ENCODE measurements around the gene COL9A3. TPM values are rescaled to one million over a fixed set of nuclear protein-coding genes. Genes with fewer than 3 reads are reported as not detected.

Gene COL9A3
- total RNA-seq, 1 experiment from 2014 or later = not detected

DNA sequence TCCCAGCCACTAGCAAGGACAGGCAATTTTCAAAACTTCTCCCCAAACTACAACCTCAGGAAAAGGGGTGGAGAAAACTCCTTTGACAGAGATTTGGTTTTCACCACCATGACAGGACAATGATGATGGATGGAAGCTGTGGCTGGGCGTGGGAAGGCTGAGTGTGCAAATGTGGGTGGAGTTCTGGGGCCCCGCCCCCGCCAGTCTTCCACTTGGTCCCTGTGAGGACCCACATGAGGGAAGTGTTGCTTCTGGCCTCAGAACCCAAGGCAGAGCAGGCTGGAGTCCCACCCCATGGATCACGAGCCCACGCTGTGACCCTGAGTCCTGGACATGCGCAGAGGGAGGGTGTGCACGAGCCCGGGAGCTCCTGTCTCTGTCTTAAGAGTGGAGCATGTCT is 42.1 kb upstream of the COL9A3 start:
- DNase-seq (ENCODE audit: low read depth in 1 of 2, low spot score in 2 of 2) = no peak
- H3K36me3 ChIP-seq = no peaks in the 10 kb centered on the region
- no peak overlapping the region for H3K27ac ChIP-seq
- H3K9me3 ChIP-seq (replicated peaks) = no peaks in the 10 kb centered on the region
- no peaks in the 10 kb centered on the region for H3K4me1 ChIP-seq (replicated peaks)
- H3K4me3 ChIP-seq = no peak overlapping the region
- peaks cover 49% of the 10 kb centered on the region for H3K27me3 ChIP-seq (replicated peaks)

DNA sequence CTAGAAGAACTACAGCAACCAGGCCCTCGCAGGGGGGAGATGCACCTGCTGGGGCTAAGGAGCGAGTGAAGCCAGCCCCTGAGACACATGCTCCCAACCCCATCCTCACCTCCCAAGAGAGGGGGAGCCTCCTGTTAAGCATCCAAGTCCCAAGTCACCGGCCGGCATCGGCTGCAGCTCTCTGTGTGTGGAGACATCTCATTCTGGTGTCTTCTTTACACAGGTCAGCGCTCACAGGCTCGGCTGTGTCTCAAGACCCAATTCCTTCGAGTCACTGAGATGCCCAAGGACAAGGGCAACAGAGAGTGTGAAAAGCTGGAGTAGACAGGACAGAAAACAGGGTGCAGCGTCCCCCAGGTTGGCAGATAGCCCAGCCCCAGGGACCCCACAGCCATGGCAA is 41.6 kb upstream of the COL9A3 start:
- H3K9me3 ChIP-seq (replicated peaks) = no peaks in the 10 kb centered on the region
- DNase-seq (ENCODE audit: low read depth in 1 of 2, low spot score in 2 of 2) = no peak
- H3K36me3 ChIP-seq = no peaks in the 10 kb centered on the region
- no peak overlapping the region for H3K27ac ChIP-seq
- peaks cover 51% of the 10 kb centered on the region for H3K27me3 ChIP-seq (replicated peaks)
- no peaks in the 10 kb centered on the region for H3K4me1 ChIP-seq (replicated peaks)
- H3K4me3 ChIP-seq = no peak overlapping the region

DNA sequence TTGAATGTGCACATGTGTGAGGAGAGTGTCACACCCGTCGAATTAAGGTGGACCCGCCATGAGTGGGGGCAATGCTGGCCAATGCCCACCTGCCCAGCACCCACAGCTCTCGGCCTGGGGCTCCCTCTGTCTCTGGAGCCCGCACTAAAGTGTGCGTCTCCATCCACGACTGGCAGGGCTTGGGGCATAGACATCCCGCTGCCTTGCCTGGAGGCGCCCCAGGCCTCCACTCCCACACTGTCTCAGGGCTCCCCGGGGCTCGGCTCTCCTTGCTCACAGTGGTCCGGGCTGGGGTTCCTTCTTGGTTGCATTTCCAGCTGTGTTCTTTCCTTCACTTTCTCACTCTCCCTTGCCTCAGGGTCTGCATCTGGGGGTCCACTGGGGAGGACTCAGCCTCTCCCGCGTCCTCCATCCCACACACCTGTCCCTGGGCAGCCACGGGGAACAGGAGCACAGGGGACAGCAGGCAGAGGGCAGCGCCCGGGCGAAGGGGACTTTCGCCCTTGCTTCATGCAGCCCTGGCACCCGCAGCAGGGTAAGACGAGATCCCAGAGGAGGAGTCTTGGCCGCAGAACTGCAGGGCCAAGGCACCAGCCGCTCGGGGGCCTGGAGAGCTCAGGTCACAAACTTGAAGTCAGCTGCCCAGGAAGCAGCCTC is 40.7 kb upstream of the COL9A3 start:
- no peak for DNase-seq (ENCODE audit: low read depth in 1 of 2, low spot score in 2 of 2)
- no peak overlapping the region for H3K27ac ChIP-seq
- H3K9me3 ChIP-seq (replicated peaks) = no peaks in the 10 kb centered on the region
- H3K36me3 ChIP-seq = no peaks in the 10 kb centered on the region
- H3K27me3 ChIP-seq (replicated peaks) = peaks cover 47% of the 10 kb centered on the region
- H3K4me1 ChIP-seq (replicated peaks) = no peaks in the 10 kb centered on the region
- no peak overlapping the region for H3K4me3 ChIP-seq

DNA sequence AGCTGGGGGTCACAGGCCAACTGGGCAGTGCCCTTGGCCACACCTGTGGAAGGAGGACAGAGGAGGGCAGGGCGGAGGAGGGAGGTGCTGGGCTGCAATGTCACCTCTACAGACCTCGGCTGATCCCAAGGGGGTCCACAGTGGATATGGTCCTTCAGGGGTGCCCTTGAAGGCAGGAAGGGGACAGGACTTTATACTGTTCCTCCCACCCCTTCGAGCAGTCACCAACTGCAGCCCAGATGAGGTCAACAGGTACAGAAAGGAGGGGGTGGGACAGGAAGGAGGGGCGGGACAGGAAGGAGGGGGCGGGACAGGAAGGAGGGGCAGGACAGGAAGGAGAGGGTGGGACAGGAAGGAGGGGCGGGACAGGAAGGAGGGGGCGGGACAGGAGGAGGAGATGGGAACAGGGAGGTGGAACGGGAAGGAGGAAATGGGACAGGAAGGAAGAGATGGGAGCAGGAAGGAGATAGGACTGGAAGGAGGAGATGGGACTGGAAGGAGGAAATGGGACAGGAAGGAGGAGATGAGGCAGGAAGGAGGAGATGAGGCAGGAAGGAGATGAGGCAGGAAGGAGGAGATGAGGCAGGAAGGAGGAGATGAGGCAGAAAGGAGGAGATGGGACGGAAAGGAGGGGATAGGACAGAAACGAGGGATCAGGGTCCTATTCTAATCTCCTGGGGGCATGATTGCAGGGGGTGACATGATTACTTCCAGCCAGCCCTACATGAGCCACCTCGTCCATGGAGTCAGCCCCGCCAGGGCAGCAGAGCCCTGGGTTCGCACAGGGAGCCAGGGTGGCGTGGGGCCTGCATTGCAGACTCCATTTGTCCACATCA is 39.9 kb upstream of the COL9A3 start:
- DNase-seq (ENCODE audit: low read depth in 1 of 2, low spot score in 2 of 2) = no peak
- Histone ChIP-seq H3K9me3 (replicated peaks) (no peaks in the 10 kb centered on the region), H3K36me3 (no peaks in the 10 kb centered on the region), H3K4me1 (replicated peaks) (no peaks in the 10 kb centered on the region), H3K27me3 (replicated peaks) (peaks cover 48% of the 10 kb centered on the region), H3K4me3 (no peak overlapping the region), H3K27ac (no peak overlapping the region)

GRCh38 chr20:62777528-62777830 is 39.4 kb upstream of the COL9A3 start:
- peaks cover 46% of the 10 kb centered on the region for H3K27me3 ChIP-seq (replicated peaks)
- H3K4me1 ChIP-seq (replicated peaks) = no peaks in the 10 kb centered on the region
- H3K9me3 ChIP-seq (replicated peaks) = no peaks in the 10 kb centered on the region
- H3K36me3 ChIP-seq = no peaks in the 10 kb centered on the region
- no peak overlapping the region for H3K27ac ChIP-seq
- no peak overlapping the region for H3K4me3 ChIP-seq
- no peak for DNase-seq (ENCODE audit: low read depth in 1 of 2, low spot score in 2 of 2)

DNA sequence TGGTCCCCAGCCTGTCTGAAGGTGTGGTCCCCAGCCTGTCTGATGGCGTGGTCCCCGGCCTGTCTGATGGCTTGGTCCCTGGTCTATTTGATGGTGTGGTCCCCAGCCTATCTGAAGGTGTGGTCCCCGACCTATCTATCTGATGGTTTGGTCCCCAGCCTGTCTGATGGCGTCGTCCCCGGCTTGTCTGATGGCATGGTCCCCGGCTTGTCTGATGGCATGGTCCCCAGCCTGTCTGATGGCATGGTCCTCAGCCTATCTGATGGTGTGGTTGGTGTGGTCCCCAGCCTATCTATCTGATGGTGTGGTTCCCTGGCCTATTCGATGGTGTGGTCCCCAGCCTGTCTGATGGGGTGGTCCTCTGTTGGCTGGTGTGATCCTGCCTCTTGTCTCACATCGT is 38.8 kb upstream of the COL9A3 start:
- peaks cover 46% of the 10 kb centered on the region for H3K27me3 ChIP-seq (replicated peaks)
- no peaks in the 10 kb centered on the region for H3K9me3 ChIP-seq (replicated peaks)
- H3K4me1 ChIP-seq (replicated peaks) = no peaks in the 10 kb centered on the region
- no peak overlapping the region for H3K27ac ChIP-seq
- no peaks in the 10 kb centered on the region for H3K36me3 ChIP-seq
- DNase-seq (ENCODE audit: low read depth in 1 of 2, low spot score in 2 of 2) = no peak
- H3K4me3 ChIP-seq = no peak overlapping the region

DNA sequence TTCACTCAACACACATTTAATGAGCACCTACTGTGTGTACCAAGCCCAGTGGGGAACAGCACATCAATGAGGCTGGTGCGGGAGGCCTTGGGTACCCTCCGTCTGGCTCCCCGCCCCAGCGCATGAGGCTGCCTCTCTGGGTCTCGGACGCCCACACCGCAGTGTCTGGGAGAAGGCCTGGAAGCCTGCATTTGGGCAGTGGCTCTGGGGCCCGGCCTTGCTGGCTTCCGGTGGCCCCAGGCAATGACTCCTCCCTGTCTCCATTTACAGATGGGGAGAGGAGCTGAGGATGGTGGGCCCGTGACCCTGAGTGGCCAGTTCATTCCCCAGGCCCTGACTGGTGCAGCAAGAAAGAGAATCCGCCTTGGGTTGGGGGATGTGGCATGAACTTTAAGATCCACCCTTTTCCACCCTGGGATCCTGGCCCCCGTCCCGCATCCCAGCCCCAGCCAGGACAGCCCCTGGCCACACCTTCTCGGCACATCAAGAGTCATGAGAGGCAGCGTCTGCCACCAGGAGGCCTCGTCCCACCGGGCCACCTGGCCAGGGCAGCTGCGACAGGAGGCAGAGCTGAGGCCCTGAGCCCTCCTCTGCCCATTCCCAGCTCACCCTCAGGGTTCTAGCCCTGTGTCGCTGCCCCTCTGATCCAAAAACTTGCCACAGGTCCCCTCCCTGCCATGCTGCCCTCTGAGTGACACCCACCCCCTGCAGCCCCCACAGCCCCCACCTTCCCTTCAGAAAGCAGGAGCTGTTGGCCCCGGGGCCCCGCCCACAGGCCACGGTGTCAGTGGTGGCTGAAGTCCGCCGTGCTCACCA is 38.0 kb upstream of the COL9A3 start:
- Histone ChIP-seq H3K4me1 (replicated peaks) (no peaks in the 10 kb centered on the region), H3K9me3 (replicated peaks) (no peaks in the 10 kb centered on the region), H3K4me3 (no peak overlapping the region), H3K27ac (no peak overlapping the region), H3K36me3 (no peaks in the 10 kb centered on the region), H3K27me3 (replicated peaks) (peaks cover 40% of the 10 kb centered on the region)
- DNase-seq (ENCODE audit: low read depth in 1 of 2, low spot score in 2 of 2) = no peak

GRCh38 chr20:62779417-62779685 is 37.5 kb upstream of the COL9A3 start:
- Histone ChIP-seq H3K4me3 (no peak overlapping the region), H3K27ac (no peak overlapping the region), H3K4me1 (replicated peaks) (no peaks in the 10 kb centered on the region), H3K27me3 (replicated peaks) (peaks cover 38% of the 10 kb centered on the region), H3K36me3 (no peaks in the 10 kb centered on the region), H3K9me3 (replicated peaks) (no peaks in the 10 kb centered on the region)
- DNase-seq (ENCODE audit: low read depth in 1 of 2, low spot score in 2 of 2) = no peak

GRCh38 chr20:62780204-62780603 is 36.6 kb upstream of the COL9A3 start:
- H3K4me1 ChIP-seq (replicated peaks) = no peaks in the 10 kb centered on the region
- DNase-seq (ENCODE audit: low read depth in 1 of 2, low spot score in 2 of 2) = no peak
- no peaks in the 10 kb centered on the region for H3K9me3 ChIP-seq (replicated peaks)
- H3K4me3 ChIP-seq = no peak overlapping the region
- no peaks in the 10 kb centered on the region for H3K36me3 ChIP-seq
- H3K27me3 ChIP-seq (replicated peaks) = peaks cover 35% of the 10 kb centered on the region
- no peak overlapping the region for H3K27ac ChIP-seq

DNA sequence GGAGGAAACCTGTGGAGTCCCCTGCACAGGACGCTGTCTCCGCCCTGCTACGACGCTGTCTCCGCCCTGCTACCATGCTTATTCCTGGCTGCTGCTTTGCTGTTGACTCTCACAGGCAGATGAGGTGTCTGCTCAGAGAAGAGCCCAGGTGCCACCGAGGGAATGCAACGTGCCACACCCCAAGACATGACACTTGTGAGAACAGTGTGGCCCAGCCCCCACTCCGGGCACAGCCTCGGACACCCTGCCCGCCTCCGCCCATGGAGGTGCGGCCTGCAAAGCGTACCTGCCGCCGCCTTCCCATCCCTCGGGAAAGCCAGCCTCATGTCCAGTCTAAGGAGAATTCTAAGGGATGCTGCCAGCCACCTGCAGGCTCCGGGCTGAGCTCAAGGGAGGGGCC is 36.2 kb upstream of the COL9A3 start:
- no peaks in the 10 kb centered on the region for H3K36me3 ChIP-seq
- H3K27me3 ChIP-seq (replicated peaks) = peaks cover 35% of the 10 kb centered on the region
- no peak overlapping the region for H3K27ac ChIP-seq
- H3K9me3 ChIP-seq (replicated peaks) = no peaks in the 10 kb centered on the region
- H3K4me1 ChIP-seq (replicated peaks) = no peaks in the 10 kb centered on the region
- no peak overlapping the region for H3K4me3 ChIP-seq
- DNase-seq (ENCODE audit: low read depth in 1 of 2, low spot score in 2 of 2) = no peak

DNA sequence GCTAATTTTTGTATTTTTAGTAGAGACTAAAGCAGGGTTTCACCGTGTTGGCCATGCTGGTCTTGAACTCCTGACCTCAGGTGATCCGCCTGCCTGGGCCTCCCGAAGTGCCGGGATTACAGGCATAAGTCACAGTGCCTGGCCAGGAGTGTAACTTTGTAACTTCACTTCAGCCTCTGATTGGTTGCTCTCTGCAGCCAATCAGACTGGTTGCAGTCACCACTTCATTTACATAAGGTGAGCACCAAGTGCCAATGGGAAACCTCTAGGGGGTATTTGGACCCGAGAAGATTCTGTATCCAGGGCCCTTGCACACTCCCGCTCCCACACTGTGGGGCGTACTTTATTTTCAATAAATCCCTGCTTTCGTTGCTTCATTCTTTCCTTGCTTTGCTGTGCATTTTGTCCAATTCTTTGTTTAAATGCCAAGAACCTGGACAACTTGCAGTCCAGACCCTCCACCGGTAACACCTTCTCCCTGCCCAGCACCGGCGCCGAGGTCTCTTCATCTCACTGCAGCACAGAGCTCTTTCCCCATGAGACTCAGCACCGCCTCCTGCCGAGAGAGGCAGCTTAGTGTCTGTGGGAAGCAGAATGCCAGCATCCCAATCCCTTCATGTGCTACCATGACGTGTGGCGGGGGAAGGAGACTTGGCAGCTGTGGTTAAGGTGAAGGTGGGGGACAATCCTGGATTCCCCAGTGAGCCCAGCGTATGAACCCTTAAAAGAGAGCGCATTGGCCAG is 34.5 kb upstream of the COL9A3 start:
- no peaks in the 10 kb centered on the region for H3K4me1 ChIP-seq (replicated peaks)
- H3K36me3 ChIP-seq = no peaks in the 10 kb centered on the region
- no peak overlapping the region for H3K4me3 ChIP-seq
- no peak for DNase-seq (ENCODE audit: low read depth in 1 of 2, low spot score in 2 of 2)
- no peaks in the 10 kb centered on the region for H3K9me3 ChIP-seq (replicated peaks)
- peaks cover 39% of the 10 kb centered on the region for H3K27me3 ChIP-seq (replicated peaks)
- no peak overlapping the region for H3K27ac ChIP-seq

- no peaks in the 10 kb centered on the region for H3K4me1 ChIP-seq (replicated peaks)
- DNase-seq (ENCODE audit: low read depth in 1 of 2, low spot score in 2 of 2) = no peak
- H3K9me3 ChIP-seq (replicated peaks) = no peaks in the 10 kb centered on the region
- no peaks in the 10 kb centered on the region for H3K36me3 ChIP-seq
- H3K4me3 ChIP-seq = no peak overlapping the region
- peaks cover 39% of the 10 kb centered on the region for H3K27me3 ChIP-seq (replicated peaks)
- H3K27ac ChIP-seq = no peak overlapping the region
Measured at GRCh38 chr20:62782893-62783278, 34.0 kb upstream of the COL9A3 start.

- DNase-seq (ENCODE audit: low read depth in 1 of 2, low spot score in 2 of 2) = no peak
- no peaks in the 10 kb centered on the region for H3K4me1 ChIP-seq (replicated peaks)
Measured at GRCh38 chr20:62784497-62784896, 32.4 kb upstream of the COL9A3 start.

DNA sequence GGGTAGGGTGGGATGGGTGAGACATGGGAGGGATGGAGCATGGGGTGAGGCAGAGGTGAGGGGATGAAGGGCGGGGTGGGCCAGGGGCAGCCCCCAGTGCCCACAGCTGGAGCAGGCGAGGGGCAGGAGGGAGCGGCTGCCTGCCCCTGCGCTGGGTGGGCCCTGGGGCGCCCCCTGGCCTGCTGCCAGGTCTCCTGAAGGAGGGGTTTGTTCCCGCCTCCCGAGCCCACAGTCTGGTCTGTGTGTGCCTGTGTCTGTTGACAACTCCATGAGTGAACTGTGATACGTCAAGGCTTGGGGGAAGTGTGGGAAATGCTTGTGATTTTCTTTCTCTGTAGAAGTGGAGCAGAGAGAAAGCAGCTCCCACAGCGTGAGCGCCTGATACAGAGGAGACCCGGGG is 31.5 kb upstream of the COL9A3 start:
- H3K27ac ChIP-seq = no peak overlapping the region
- H3K36me3 ChIP-seq = no peaks in the 10 kb centered on the region

More at GRCh38 chr20:62784497-62784896, 32.4 kb upstream of the COL9A3 start:
- no peaks in the 10 kb centered on the region for H3K9me3 ChIP-seq (replicated peaks)
- H3K4me3 ChIP-seq = no peak overlapping the region
- no peaks in the 10 kb centered on the region for H3K36me3 ChIP-seq
- no peak overlapping the region for H3K27ac ChIP-seq
- H3K27me3 ChIP-seq (replicated peaks) = peaks cover 42% of the 10 kb centered on the region

More for the DNA sequence above, 31.5 kb upstream of the COL9A3 start:
- no peaks in the 10 kb centered on the region for H3K9me3 ChIP-seq (replicated peaks)
- H3K4me1 ChIP-seq (replicated peaks) = no peaks in the 10 kb centered on the region
- no peak overlapping the region for H3K4me3 ChIP-seq
- H3K27me3 ChIP-seq (replicated peaks) = peaks cover 36% of the 10 kb centered on the region
- DNase-seq (ENCODE audit: low read depth in 1 of 2, low spot score in 2 of 2) = no peak
